ENCODE results near the gene LYST.

DNA sequence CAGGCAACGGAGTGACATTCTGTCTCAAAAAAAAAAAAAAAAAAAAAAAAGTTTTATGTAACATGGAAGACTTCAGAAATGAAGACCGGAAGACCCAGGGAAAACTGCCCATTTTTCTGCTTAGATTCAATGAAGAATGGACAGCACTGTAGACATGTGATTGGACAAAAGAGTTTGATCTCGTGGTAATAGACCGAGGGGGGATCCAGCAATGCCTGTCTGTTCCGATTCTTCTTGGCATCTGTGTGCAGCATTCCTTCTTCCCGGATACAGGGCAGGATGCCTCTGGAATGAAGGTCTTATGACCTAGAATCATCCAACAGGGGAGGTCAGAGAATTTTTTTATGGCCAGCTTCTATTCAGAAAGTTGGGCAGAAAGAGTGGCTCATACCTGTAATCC is 5.6 kb upstream of the LYST start:
- TF ChIP-seq JUND (IDR thresholded peaks at IDR 0.05; ENCODE audit: low read length) (no peak), SP1 (IDR thresholded peaks at IDR 0.05; ENCODE audit: low read depth, low read length) (no peak), POLR2A (IDR thresholded peaks at IDR 0.05; ENCODE audit: control extremely low read depth in 1 of 2, low read depth in 2 of 2, low read length in 2 of 2) (no peak), YY1 (IDR thresholded peaks at IDR 0.05; ENCODE audit: low read depth, low read length) (no peak), TAF7 (optimal IDR thresholded peaks at IDR 0.05; ENCODE audit: borderline replicate concordance, low read depth, low read length) (no peak), MAFK (IDR thresholded peaks at IDR 0.05; ENCODE audit: low read depth, low read length) (no peak)
- TF ChIP-seq, protein P1, sequence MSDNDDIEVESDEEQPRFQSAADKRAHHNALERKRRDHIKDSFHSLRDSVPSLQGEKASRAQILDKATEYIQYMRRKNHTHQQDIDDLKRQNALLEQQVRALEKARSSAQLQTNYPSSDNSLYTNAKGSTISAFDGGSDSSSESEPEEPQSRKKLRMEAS (IDR thresholded peaks at IDR 0.05) = no peak
- TF ChIP-seq, protein P2, sequence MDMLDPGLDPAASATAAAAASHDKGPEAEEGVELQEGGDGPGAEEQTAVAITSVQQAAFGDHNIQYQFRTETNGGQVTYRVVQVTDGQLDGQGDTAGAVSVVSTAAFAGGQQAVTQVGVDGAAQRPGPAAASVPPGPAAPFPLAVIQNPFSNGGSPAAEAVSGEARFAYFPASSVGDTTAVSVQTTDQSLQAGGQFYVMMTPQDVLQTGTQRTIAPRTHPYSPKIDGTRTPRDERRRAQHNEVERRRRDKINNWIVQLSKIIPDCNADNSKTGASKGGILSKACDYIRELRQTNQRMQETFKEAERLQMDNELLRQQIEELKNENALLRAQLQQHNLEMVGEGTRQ (IDR thresholded peaks at IDR 0.05; ENCODE audit: low read length) = no peak

Data from H1 (cell line).